ENCODE results near the gene CNOT4. TPM values are rescaled to one million over a fixed set of nuclear protein-coding genes. Genes with fewer than 3 reads are reported as not detected.

The CNOT4 gene
- total and polyA plus RNA-seq, 10 of the 15 experiments (the other 5 are each of a cell fraction or from before 2014, with no cell fraction given), result 9.4 to 29.6 (median 16.6) TPM

DNA sequence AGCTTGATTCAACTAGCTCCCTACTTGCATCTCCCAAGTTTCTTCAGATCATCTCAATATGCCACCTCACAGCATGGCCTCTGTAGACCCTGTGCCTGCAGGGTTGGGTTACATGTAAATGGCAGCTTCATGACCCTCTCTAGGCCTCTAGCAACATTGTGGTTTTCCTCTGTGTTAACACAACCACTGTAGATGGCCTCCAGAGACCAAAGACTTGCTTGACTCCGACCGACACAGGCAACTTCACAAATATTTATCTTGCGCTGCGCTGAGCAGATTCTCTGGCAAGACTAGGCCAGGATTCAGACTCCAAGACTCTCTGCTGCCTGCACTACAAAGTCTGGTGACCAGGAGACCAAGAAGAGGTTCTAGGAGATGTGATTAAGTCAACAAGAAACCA lies 75.9 kb downstream of the CNOT4 start (continued):
- TF ChIP-seq, protein P1, sequence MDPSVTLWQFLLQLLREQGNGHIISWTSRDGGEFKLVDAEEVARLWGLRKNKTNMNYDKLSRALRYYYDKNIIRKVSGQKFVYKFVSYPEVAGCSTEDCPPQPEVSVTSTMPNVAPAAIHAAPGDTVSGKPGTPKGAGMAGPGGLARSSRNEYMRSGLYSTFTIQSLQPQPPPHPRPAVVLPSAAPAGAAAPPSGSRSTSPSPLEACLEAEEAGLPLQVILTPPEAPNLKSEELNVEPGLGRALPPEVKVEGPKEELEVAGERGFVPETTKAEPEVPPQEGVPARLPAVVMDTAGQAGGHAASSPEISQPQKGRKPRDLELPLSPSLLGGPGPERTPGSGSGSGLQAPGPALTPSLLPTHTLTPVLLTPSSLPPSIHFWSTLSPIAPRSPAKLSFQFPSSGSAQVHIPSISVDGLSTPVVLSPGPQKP (IDR thresholded peaks at IDR 0.05; ENCODE audit: low read depth, low read length), result no peak
- TF ChIP-seq EGR1 (IDR thresholded peaks at IDR 0.05; ENCODE audit: borderline replicate concordance in 1 of 2, low read depth in 2 of 2, low read length in 2 of 2) (no peak), NFYA (IDR thresholded peaks at IDR 0.05; ENCODE audit: borderline replicate concordance, low read depth, low read length) (no peak), RBBP5 (conservative IDR thresholded peaks at IDR 0.05) (no peak)
- TF ChIP-seq, protein P2, sequence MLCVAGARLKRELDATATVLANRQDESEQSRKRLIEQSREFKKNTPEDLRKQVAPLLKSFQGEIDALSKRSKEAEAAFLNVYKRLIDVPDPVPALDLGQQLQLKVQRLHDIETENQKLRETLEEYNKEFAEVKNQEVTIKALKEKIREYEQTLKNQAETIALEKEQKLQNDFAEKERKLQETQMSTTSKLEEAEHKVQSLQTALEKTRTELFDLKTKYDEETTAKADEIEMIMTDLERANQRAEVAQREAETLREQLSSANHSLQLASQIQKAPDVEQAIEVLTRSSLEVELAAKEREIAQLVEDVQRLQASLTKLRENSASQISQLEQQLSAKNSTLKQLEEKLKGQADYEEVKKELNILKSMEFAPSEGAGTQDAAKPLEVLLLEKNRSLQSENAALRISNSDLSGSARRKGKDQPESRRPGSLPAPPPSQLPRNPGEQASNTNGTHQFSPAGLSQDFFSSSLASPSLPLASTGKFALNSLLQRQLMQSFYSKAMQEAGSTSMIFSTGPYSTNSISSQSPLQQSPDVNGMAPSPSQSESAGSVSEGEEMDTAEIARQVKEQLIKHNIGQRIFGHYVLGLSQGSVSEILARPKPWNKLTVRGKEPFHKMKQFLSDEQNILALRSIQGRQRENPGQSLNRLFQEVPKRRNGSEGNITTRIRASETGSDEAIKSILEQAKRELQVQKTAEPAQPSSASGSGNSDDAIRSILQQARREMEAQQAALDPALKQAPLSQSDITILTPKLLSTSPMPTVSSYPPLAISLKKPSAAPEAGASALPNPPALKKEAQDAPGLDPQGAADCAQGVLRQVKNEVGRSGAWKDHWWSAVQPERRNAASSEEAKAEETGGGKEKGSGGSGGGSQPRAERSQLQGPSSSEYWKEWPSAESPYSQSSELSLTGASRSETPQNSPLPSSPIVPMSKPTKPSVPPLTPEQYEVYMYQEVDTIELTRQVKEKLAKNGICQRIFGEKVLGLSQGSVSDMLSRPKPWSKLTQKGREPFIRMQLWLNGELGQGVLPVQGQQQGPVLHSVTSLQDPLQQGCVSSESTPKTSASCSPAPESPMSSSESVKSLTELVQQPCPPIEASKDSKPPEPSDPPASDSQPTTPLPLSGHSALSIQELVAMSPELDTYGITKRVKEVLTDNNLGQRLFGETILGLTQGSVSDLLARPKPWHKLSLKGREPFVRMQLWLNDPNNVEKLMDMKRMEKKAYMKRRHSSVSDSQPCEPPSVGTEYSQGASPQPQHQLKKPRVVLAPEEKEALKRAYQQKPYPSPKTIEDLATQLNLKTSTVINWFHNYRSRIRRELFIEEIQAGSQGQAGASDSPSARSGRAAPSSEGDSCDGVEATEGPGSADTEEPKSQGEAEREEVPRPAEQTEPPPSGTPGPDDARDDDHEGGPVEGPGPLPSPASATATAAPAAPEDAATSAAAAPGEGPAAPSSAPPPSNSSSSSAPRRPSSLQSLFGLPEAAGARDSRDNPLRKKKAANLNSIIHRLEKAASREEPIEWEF (IDR thresholded peaks at IDR 0.05; ENCODE audit: insufficient replicate concordance, low read depth, low read length), result no peak

DNA sequence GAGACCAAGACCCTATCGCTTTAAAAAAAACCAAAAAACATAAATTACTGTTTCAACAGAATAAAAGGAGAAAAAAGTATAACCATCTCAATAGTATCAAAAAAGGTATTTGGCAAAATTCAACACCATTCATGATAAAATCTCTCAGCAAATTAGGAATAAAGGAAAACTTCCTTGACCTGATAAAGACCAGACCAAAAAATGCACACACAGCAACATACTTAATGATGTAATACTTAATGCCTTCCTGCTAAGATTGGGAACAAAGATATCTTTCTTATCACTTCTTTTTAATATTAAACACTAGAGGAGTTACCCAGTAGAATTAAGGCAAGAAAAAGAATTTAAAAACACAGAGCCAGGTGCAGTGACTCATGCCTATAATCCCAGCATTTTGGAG lies 79.3 kb downstream of the CNOT4 start:
- H3K9me3 ChIP-seq (replicated peaks; ENCODE audit: control insufficient read depth, insufficient read depth, low read length), result no peaks in the 10 kb centered on the region; the same call in 2 of the 3 replicates
- H3K9ac ChIP-seq (ENCODE audit: control insufficient read depth, insufficient read depth, low read length), result no peak overlapping the region
- ChIA-PET RAD21 (ENCODE audit: unreplicated experiment) (no interaction called here), CTCF (no interaction called here), SMC1A (ENCODE audit: uncharacterized antibody, unreplicated experiment) (no interaction called here), POLR2A (no interaction called here)
- DNase-seq (ENCODE audit: low read depth, low spot score) (no peak), FAIRE-seq (no peak), ATAC-seq (no peak)
- no peaks in the 10 kb centered on the region; a peak in 2 of 4 replicates for H3K36me3 ChIP-seq (ENCODE audit: control insufficient read depth in 2 of 2, insufficient read depth in 2 of 2, low read length in 1 of 2)
- H3K4me2 ChIP-seq (ENCODE audit: control insufficient read depth, insufficient read depth), result no peak overlapping the region
- H3K79me2 ChIP-seq (ENCODE audit: control insufficient read depth, insufficient read depth, low read length), result peaks cover 6% of the 10 kb centered on the region
- no TSS peak for BruUV-seq (replicated peaks)
- H2AFZ ChIP-seq (ENCODE audit: control insufficient read depth, low read depth, low read length), result no peak overlapping the region
- no peaks in the 10 kb centered on the region for H3K4me1 ChIP-seq (ENCODE audit: control insufficient read depth, insufficient read depth, low read length)
- WGBS (ENCODE audit: insufficient coverage, insufficient replicate concordance, low lambda C conversion rate, missing lambda C conversion rate), result 100% methylated on average over 1 of the region's 1 CpG
- no peaks in the 10 kb centered on the region for H3K27me3 ChIP-seq (replicated peaks in 1 of 2; ENCODE audit: control insufficient read depth in 2 of 2, insufficient read depth in 2 of 2, low read length in 1 of 2)
- no peaks in the 10 kb centered on the region for H4K20me1 ChIP-seq (ENCODE audit: control insufficient read depth, insufficient read depth)
- intact Hi-C loops (cut with micrococcal nuclease; ENCODE audit: unreplicated experiment), result no loop called here
- no peak overlapping the region for H3K4me3 ChIP-seq
- in situ Hi-C loops (cut with MboI), result no loop called here
- no peak overlapping the region for H3K27ac ChIP-seq (ENCODE audit: control insufficient read depth, insufficient read depth)
- no peak for TF ChIP-seq JUNB (IDR thresholded peaks at IDR 0.05)
- no peak for TF ChIP-seq CBX5 (IDR thresholded peaks at IDR 0.05; ENCODE audit: low read depth)
- TF ChIP-seq, protein P3, sequence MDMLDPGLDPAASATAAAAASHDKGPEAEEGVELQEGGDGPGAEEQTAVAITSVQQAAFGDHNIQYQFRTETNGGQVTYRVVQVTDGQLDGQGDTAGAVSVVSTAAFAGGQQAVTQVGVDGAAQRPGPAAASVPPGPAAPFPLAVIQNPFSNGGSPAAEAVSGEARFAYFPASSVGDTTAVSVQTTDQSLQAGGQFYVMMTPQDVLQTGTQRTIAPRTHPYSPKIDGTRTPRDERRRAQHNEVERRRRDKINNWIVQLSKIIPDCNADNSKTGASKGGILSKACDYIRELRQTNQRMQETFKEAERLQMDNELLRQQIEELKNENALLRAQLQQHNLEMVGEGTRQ (IDR thresholded peaks at IDR 0.05; ENCODE audit: borderline replicate concordance, low read depth, low read length), result no peak
- no peak for TF ChIP-seq TBL1XR1 (IDR thresholded peaks at IDR 0.05; ENCODE audit: low read depth, low read length)
- TF ChIP-seq HDAC2 (IDR thresholded peaks at IDR 0.05), result no peak
- TF ChIP-seq BHLHE40 (IDR thresholded peaks at IDR 0.05; ENCODE audit: borderline replicate concordance in 1 of 2, low read depth in 2 of 2, low read length in 1 of 2), result no peak
- no peak for TF ChIP-seq ESRRA (IDR thresholded peaks at IDR 0.05; ENCODE audit: low read length)
- TF ChIP-seq, protein P4, sequence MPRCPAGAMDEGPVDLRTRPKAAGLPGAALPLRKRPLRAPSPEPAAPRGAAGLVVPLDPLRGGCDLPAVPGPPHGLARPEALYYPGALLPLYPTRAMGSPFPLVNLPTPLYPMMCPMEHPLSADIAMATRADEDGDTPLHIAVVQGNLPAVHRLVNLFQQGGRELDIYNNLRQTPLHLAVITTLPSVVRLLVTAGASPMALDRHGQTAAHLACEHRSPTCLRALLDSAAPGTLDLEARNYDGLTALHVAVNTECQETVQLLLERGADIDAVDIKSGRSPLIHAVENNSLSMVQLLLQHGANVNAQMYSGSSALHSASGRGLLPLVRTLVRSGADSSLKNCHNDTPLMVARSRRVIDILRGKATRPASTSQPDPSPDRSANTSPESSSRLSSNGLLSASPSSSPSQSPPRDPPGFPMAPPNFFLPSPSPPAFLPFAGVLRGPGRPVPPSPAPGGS (IDR thresholded peaks at IDR 0.05; ENCODE audit: borderline replicate concordance, insufficient read depth, low read depth, low read length, poor library complexity, severe bottlenecking), result no peak

All from GM12878 (cell line).